SK-N-SH (cell line): ENCODE measurements around the gene AGFG1.

Source experiments
- CTCF ChIP-seq: fragments of 200-600 bp; sonication (generic); IDR thresholded peaks from 2 replicates; pipeline ENCODE4 v1.6.1; 2017; ENCODE audit warnings: antibody characterized with exemption, mild to moderate bottlenecking, moderate library complexity
- RCOR1 ChIP-seq: fragments of 150-350 bp; IDR thresholded peaks from 2 replicates; pipeline ENCODE4 v1.6.1; 2017; ENCODE audit warnings: antibody characterized with exemption, low read length

DNA sequence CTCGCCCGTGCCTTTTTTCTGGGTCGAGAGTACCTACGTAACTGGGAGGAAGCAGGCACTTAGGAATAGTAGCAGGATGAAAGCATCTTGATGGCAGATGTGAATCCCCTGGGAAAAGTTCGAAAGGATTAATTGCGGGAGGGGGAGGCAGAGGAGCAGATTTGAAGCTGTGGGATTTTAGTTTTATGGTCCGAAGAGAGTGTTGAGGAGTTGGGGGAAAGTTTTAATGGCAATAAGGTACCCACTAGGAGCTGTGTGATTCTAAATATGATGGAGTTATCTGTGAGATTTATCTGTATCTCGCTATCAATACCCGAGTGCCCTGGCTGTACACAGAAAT is 1.1 kb downstream of the AGFG1 start:
- TF ChIP-seq CTCF: no peak
- TF ChIP-seq RCOR1: no peak
